Measurements from ENCODE around the gene RHOT1. TPM values are rescaled to one million over a fixed set of nuclear protein-coding genes. Genes with fewer than 3 reads are reported as not detected.

The RHOT1 gene
- total RNA-seq, 1 experiment from 2014 or later: 22.3 TPM

DNA sequence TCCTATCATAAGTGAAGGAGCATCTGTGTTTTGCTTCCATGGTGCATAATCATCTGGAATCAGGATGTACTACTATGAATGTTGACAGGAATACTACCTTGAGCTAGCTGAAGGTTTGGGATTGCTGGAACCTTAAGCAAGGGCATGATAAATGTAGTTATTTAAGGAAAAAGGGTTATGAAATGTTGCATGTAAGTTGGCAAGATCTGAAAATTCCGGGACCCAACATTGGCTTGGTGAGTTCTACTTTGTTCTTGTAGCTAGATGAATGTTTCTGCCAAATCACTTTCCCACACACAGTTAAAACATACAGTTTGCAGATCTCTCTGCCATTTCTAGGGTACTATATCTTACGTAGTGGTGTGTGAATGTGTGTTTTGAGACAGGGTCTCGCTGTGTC lies 13.6 kb downstream of the RHOT1 start:
- Histone ChIP-seq H3K36me3 (ENCODE audit: low read depth, low read length) (0 out of 2 replicates have a peak, but pooled peaks cover under 1% of the 10 kb centered on the region), H3K4me1 (ENCODE audit: insufficient read depth, low read length) (no peaks in the 10 kb centered on the region), H3K9me2 (replicated peaks; ENCODE audit: low read length) (no peaks in the 10 kb centered on the region), H3K4me3 (ENCODE audit: low read length) (no peak overlapping the region), H3K4me2 (ENCODE audit: low read length) (no peak overlapping the region), H2AFZ (ENCODE audit: low read length) (no peak overlapping the region), H3K27ac (ENCODE audit: low read length) (no peak overlapping the region), H3K79me2 (ENCODE audit: low read length) (peaks cover 8% of the 10 kb centered on the region), H3K9me3 (ENCODE audit: low read length) (no peaks in the 10 kb centered on the region), H4K20me1 (ENCODE audit: low read length) (no peaks in the 10 kb centered on the region), H3F3A (ENCODE audit: low read length, unreplicated experiment) (no peaks in the 10 kb centered on the region), H3K9ac (ENCODE audit: low read length) (no peak overlapping the region), H3K27me3 (ENCODE audit: low read length) (no peaks in the 10 kb centered on the region)
- TF ChIP-seq, protein P1, sequence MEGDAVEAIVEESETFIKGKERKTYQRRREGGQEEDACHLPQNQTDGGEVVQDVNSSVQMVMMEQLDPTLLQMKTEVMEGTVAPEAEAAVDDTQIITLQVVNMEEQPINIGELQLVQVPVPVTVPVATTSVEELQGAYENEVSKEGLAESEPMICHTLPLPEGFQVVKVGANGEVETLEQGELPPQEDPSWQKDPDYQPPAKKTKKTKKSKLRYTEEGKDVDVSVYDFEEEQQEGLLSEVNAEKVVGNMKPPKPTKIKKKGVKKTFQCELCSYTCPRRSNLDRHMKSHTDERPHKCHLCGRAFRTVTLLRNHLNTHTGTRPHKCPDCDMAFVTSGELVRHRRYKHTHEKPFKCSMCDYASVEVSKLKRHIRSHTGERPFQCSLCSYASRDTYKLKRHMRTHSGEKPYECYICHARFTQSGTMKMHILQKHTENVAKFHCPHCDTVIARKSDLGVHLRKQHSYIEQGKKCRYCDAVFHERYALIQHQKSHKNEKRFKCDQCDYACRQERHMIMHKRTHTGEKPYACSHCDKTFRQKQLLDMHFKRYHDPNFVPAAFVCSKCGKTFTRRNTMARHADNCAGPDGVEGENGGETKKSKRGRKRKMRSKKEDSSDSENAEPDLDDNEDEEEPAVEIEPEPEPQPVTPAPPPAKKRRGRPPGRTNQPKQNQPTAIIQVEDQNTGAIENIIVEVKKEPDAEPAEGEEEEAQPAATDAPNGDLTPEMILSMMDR (conservative IDR thresholded peaks at IDR 0.05; ENCODE audit: low read depth, low read length): no peak
- TF ChIP-seq EZH2phosphoT487 (IDR thresholded peaks at IDR 0.05; ENCODE audit: borderline replicate concordance, low read length) (no peak), EZH2 (IDR thresholded peaks at IDR 0.05; ENCODE audit: low read length, unreplicated experiment) (no peak)
- intact Hi-C loops (cut with micrococcal nuclease): no loop called here
- no peak for ATAC-seq
- POLR2A ChIA-PET (ENCODE audit: unreplicated experiment): no interaction called here
- no peak for DNase-seq
- no TSS peak for BruUV-seq (replicated peaks)
- CTCF ChIA-PET: no interaction called here

DNA sequence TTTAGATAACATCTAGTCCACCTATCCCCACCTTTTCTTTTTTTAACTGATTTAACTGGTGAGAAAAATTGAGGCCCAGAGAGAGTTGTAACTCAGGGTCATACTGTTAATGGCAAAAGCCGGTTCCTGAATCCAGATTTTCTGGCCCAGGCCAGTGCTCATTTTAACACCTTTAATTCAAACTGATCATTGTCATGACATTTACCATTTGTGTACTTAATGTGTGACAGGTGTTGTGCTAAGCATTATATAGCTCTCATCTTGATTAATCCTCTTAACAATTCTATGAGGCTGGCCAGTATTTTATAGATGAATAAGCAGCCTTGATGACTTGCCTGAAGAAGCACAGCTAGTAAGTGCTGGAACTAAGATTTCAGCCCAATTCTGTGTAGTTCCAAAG lies 14.4 kb downstream of the RHOT1 start:
- ChIA-PET CTCF (no interaction called here), POLR2A (ENCODE audit: unreplicated experiment) (no interaction called here)
- intact Hi-C loops (cut with micrococcal nuclease): no loop called here
- 0 out of 2 replicates have a peak, but pooled peaks cover 3% of the 10 kb centered on the region for H3K36me3 ChIP-seq (ENCODE audit: low read depth, low read length)
- peaks cover 4% of the 10 kb centered on the region for H3K4me1 ChIP-seq (ENCODE audit: insufficient read depth, low read length)
- H2AFZ ChIP-seq (ENCODE audit: low read length): no peak overlapping the region
- H3K9me3 ChIP-seq (ENCODE audit: low read length): no peaks in the 10 kb centered on the region
- no peaks in the 10 kb centered on the region for H3F3A ChIP-seq (ENCODE audit: low read length, unreplicated experiment)
- no peak for DNase-seq
- H3K9ac ChIP-seq (ENCODE audit: low read length): no peak overlapping the region
- no peak overlapping the region for H3K4me3 ChIP-seq (ENCODE audit: low read length)
- H3K27ac ChIP-seq (ENCODE audit: low read length): no peak overlapping the region
- no peaks in the 10 kb centered on the region for H3K9me2 ChIP-seq (replicated peaks; ENCODE audit: low read length)
- no peaks in the 10 kb centered on the region for H4K20me1 ChIP-seq (ENCODE audit: low read length)
- no peak for ATAC-seq
- H3K4me2 ChIP-seq (ENCODE audit: low read length): no peak overlapping the region
- TF ChIP-seq EZH2 (IDR thresholded peaks at IDR 0.05; ENCODE audit: low read length, unreplicated experiment) (no peak), EZH2phosphoT487 (IDR thresholded peaks at IDR 0.05; ENCODE audit: borderline replicate concordance, low read length) (no peak)
- TF ChIP-seq, protein P1 (conservative IDR thresholded peaks at IDR 0.05; ENCODE audit: low read depth, low read length): no peak
- no peaks in the 10 kb centered on the region for H3K27me3 ChIP-seq (ENCODE audit: low read length)
- no TSS peak for BruUV-seq (replicated peaks)
- peaks cover 4% of the 10 kb centered on the region; the same call in 1 of the 2 replicates for H3K79me2 ChIP-seq (ENCODE audit: low read length)

DNA sequence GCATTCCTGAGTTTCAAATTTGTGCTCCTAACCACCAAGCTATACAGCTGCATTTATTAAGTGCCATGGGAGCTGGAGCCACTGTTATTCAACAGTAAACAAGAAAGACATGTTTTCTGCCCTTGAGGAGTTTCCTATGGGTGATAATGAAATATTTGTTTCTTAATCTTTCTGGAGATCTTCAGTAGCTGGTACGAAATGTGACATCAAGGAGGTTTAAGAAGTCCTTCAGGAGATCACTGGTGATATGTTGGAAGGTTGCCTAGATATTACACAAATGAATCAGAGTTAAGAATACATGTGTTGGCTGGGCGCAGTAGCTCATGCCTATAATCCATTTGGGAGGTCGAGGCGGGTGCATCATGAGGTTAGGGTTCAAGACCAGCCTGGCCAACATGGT lies 14.9 kb downstream of the RHOT1 start:
- Histone ChIP-seq H3K4me1 (ENCODE audit: insufficient read depth, low read length) (peaks cover 9% of the 10 kb centered on the region), H3K9me3 (ENCODE audit: low read length) (no peaks in the 10 kb centered on the region), H3K9ac (ENCODE audit: low read length) (no peak overlapping the region), H3K4me2 (ENCODE audit: low read length) (no peak overlapping the region), H3F3A (ENCODE audit: low read length, unreplicated experiment) (no peaks in the 10 kb centered on the region), H3K27ac (ENCODE audit: low read length) (no peak overlapping the region), H2AFZ (ENCODE audit: low read length) (no peak overlapping the region), H3K9me2 (replicated peaks; ENCODE audit: low read length) (no peaks in the 10 kb centered on the region), H4K20me1 (ENCODE audit: low read length) (no peaks in the 10 kb centered on the region), H3K27me3 (ENCODE audit: low read length) (no peaks in the 10 kb centered on the region), H3K4me3 (ENCODE audit: low read length) (no peak overlapping the region), H3K79me2 (ENCODE audit: low read length) (peaks cover under 1% of the 10 kb centered on the region; the same call in 1 of the 2 replicates), H3K36me3 (ENCODE audit: low read depth, low read length) (0 out of 2 replicates have a peak, but pooled peaks cover 3% of the 10 kb centered on the region)
- CTCF ChIA-PET: no interaction called here
- intact Hi-C loops (cut with micrococcal nuclease): no loop called here
- no TSS peak for BruUV-seq (replicated peaks)
- DNase-seq (peak; percentile 27), ATAC-seq (no peak)
- TF ChIP-seq EZH2phosphoT487 (IDR thresholded peaks at IDR 0.05; ENCODE audit: borderline replicate concordance, low read length): no peak
- TF ChIP-seq, protein P1 (conservative IDR thresholded peaks at IDR 0.05; ENCODE audit: low read depth, low read length): no peak
- TF ChIP-seq EZH2 (IDR thresholded peaks at IDR 0.05; ENCODE audit: low read length, unreplicated experiment): no peak
- POLR2A ChIA-PET (ENCODE audit: unreplicated experiment): no interaction called here
